HepG2 (cell line): Measurements from ENCODE around the gene CROCC. TPM values are rescaled to one million over a fixed set of nuclear protein-coding genes. Genes with fewer than 3 reads are reported as not detected.

Source experiments
- ATAC-seq: fragments of 200-7000 bp; cut with Tn5 transposase; 3 replicates; pipeline ENCODE4 v1.9.1; 2020; ENCODE audit warnings: mild to moderate bottlenecking, moderate library complexity
- BruUV-seq: library from RNA; stranded (reverse); fragments of 400-500 nt; replicated peaks from 2 replicates; lab custom pipeline; 2021; lab: Mats Ljungman, UMichigan
- CTCF ChIA-PET: fragments of 300-600 bp; formaldehyde crosslinking; extraction: SDS; loops from one replicate; lab custom pipeline; 2021; ENCODE audit warnings: low total read pairs, inconsistent platforms, low intra/inter-chr PET ratio; lab: Yijun Ruan, JAX
- POLR2A ChIA-PET: fragments of 350-600 bp; sonication (Branson Sonifier 250); formaldehyde crosslinking; loops from one replicate; lab custom pipeline; 2020; ENCODE audit warnings: antibody characterized with exemption, inconsistent platforms; lab: Yijun Ruan, JAX
- DNase-seq: peaks from one replicate; pipeline ENCODE4 v3.0.0-alpha.2; 2015; ENCODE audit warnings: low spot score
- FAIRE-seq: peaks from 3 replicates; lab custom pipeline; 2011; peaks lifted over from hg19 to GRCh38; lab: Jason Lieb, UNC
- H2AFZ ChIP-seq: one replicate; pipeline ENCODE4 v1.6.1; 2011; ENCODE audit warnings: low read length, inconsistent platforms
- H3K27ac ChIP-seq: fragments of 300-600 bp; 3 replicates; pipeline ENCODE4 v1.8.0; 2011; ENCODE audit warnings: mixed run types, mild to moderate bottlenecking, mixed read lengths, low read length, inconsistent platforms; ENCODE audit not compliant: insufficient read depth; ENCODE audit errors: extremely low read length
- H3K27me3 ChIP-seq, 2 experiments: fragments of 200-600 bp in 1 of 2; 2 replicates in 1 of 2; 3 replicates in 1 of 2; pipeline versions ENCODE4 v1.6.0 to v1.8.0; 2011; ENCODE audit warnings: low read length in 2 of 2, mild to moderate bottlenecking in 2 of 2, moderate library complexity in 2 of 2, inconsistent platforms in 1 of 2; ENCODE audit not compliant: insufficient read depth in 2 of 2, control insufficient read depth in 1 of 2
- H3K36me3 ChIP-seq, 2 experiments: fragments of 200-600 bp in 1 of 2; replicated peaks in 1 of 2; 2 replicates in 1 of 2; 3 replicates in 1 of 2; pipeline versions ENCODE4 v1.5.1 to v1.8.0; 2011; ENCODE audit warnings: low read length in 2 of 2, inconsistent platforms in 1 of 2; ENCODE audit not compliant: insufficient read depth in 2 of 2, control insufficient read depth in 1 of 2
- H3K4me1 ChIP-seq: 2 replicates; pipeline ENCODE4 v1.5.1; 2012; ENCODE audit warnings: low read length, inconsistent platforms; ENCODE audit not compliant: insufficient read depth
- H3K4me2 ChIP-seq: 2 replicates; pipeline ENCODE4 v1.6.0; 2011; ENCODE audit warnings: low read depth, low read length, inconsistent platforms
- H3K4me3 ChIP-seq, 3 experiments: fragments of 200-600 bp in 1 of 3; sonication (generic), shearing (Covaris generic) in 1 of 3; replicated peaks in 1 of 3; 2 replicates each; pipeline ENCODE4 v1.5.1; 2011 to 2016; ENCODE audit warnings: low read length in 3 of 3, inconsistent platforms in 2 of 3, low read depth in 2 of 3, mild to moderate bottlenecking in 2 of 3, control low read depth in 1 of 3, mixed read lengths in 1 of 3; ENCODE audit not compliant: insufficient read depth in 1 of 3
- H3K79me2 ChIP-seq: one replicate; pipeline ENCODE4 v1.6.1; 2011; ENCODE audit warnings: low read length, inconsistent platforms; ENCODE audit not compliant: insufficient read depth
- H3K9ac ChIP-seq: 2 replicates; pipeline ENCODE4 v1.6.0; 2011; ENCODE audit warnings: mild to moderate bottlenecking, low read depth, low read length, inconsistent platforms; ENCODE audit not compliant: insufficient read depth
- H3K9me3 ChIP-seq: 2 replicates; pipeline ENCODE4 v1.5.1; 2012; ENCODE audit warnings: mild to moderate bottlenecking, low read length
- H4K20me1 ChIP-seq: 2 replicates; pipeline ENCODE4 v1.6.0; 2011; ENCODE audit warnings: inconsistent platforms, mild to moderate bottlenecking, low read length, moderate library complexity; ENCODE audit not compliant: insufficient read depth
- BORCS8-MEF2B ChIP-seq: sonication (generic); formaldehyde crosslinking; IDR thresholded peaks from 2 replicates; pipeline ENCODE4 v1.8.0; 2022; ENCODE audit warnings: mild to moderate bottlenecking, missing genetic modification reagents
- ETV6 ChIP-seq: sonication (generic); formaldehyde crosslinking; conservative IDR thresholded peaks from 2 replicates; pipeline ENCODE4 v1.4.0; 2020; ENCODE audit warnings: missing genetic modification reagents
- MATR3 ChIP-seq: sonication (generic); formaldehyde crosslinking; IDR thresholded peaks from 2 replicates; pipeline ENCODE4 v1.4.0; 2020; ENCODE audit warnings: missing genetic modification reagents
- MYNN ChIP-seq: sonication (generic); formaldehyde crosslinking; IDR thresholded peaks from 2 replicates; pipeline ENCODE4 v1.4.0; 2020; ENCODE audit warnings: mild to moderate bottlenecking, low read depth, missing genetic modification reagents
- NCOA5 ChIP-seq: sonication (generic); formaldehyde crosslinking; IDR thresholded peaks from 2 replicates; pipeline ENCODE4 v1.4.0; 2020; ENCODE audit warnings: missing genetic modification reagents
- NFYB ChIP-seq: sonication (generic); formaldehyde crosslinking; IDR thresholded peaks from 2 replicates; pipeline ENCODE4 v1.4.0; 2020; ENCODE audit warnings: missing genetic modification reagents
- POLR2G ChIP-seq: fragments of 200-400 bp; formaldehyde crosslinking; IDR thresholded peaks from 2 replicates; pipeline ENCODE4 v1.6.1; 2018; ENCODE audit warnings: mild to moderate bottlenecking, low read depth, low read length, moderate library complexity
- RXRB ChIP-seq: IDR thresholded peaks from 2 replicates; pipeline ENCODE4 v1.6.1; 2016; ENCODE audit warnings: borderline replicate concordance, missing genetic modification reagents, missing compliant biosample characterization
- SRY ChIP-seq: sonication (generic); formaldehyde crosslinking; IDR thresholded peaks from 2 replicates; pipeline ENCODE4 v1.8.0; 2022; ENCODE audit warnings: mild to moderate bottlenecking, missing genetic modification reagents
- YEATS4 ChIP-seq: sonication (generic); formaldehyde crosslinking; IDR thresholded peaks from 2 replicates; pipeline ENCODE4 v1.4.0; 2020; ENCODE audit warnings: missing genetic modification reagents, borderline replicate concordance
- ZFP37 ChIP-seq: sonication (generic); formaldehyde crosslinking; IDR thresholded peaks from 2 replicates; pipeline ENCODE4 v1.4.0; 2020; ENCODE audit warnings: missing genetic modification reagents, borderline replicate concordance
- ZXDC ChIP-seq: sonication (generic); formaldehyde crosslinking; IDR thresholded peaks from 2 replicates; pipeline ENCODE4 v1.5.0; 2020; ENCODE audit warnings: mild to moderate bottlenecking, missing genetic modification reagents
- WGBS: methylation state at CpG from one replicate; pipeline ENCODE4 v1.1.6; 2017; ENCODE audit warnings: low lambda C conversion rate; 5-methylcytosine and 5-hydroxymethylcytosine counted together
- in situ Hi-C: cut with HindIII; loops from 2 replicates; pipeline ENCODE4 v1.10.0; 2017; ENCODE audit warnings: low pct_unique_long_range_greater_than_20kb; ENCODE audit not compliant: extremely low pct_ligation_motif_present
- intact Hi-C: fragments of 100-400 bp; cut with micrococcal nuclease; formaldehyde crosslinking; loops from one replicate; pipeline ENCODE4 v1.10.0; 2022; ENCODE audit not compliant: unreplicated experiment
- polyA plus RNA-seq, 8 experiments: library from polyadenylated mRNA; depleted of rRNA in 3 of 8; stranded (reverse) in 7 of 8; unstranded in 1 of 8; fragments of >200 nt; fragmentation: Illumina TruSeq in 4 of 8; extraction: Trizol in 4 of 8; gene quantifications; 2 replicates each; pipeline versions ENCODE4 v1.2.1 to v1.2.3, GENCODE V29; 2011 to 2016; ENCODE audit warnings: low read depth in 4 of 8, missing spikeins in 1 of 8, mixed read lengths in 1 of 8; ENCODE audit not compliant: insufficient read depth in 1 of 8
- total RNA-seq, 5 experiments: library from RNA; depleted of rRNA; stranded (reverse); fragments of >200 nt; fragmentation: Illumina TruSeq; extraction: Trizol; gene quantifications; 2 replicates each; pipeline ENCODE4 v1.2.3, GENCODE V29; 2016; ENCODE audit warnings: low read depth in 1 of 5

Gene CROCC
- total and polyA plus RNA-seq, 2 of the 13 experiments (the other 11 are each of a cell fraction or from before 2014, with no cell fraction given), result 7.8 to 15.5 TPM

GRCh38 chr1:16958475-16958874, 36.7 kb downstream of the CROCC start:
- Histone ChIP-seq H3K4me3 (no peak overlapping the region), H3K79me2 (no peaks in the 10 kb centered on the region), H3K4me2 (no peak overlapping the region), H3K36me3 (no peaks in the 10 kb centered on the region), H3K9ac (no peak overlapping the region), H3K27me3 (peaks cover 0 to 1% of the 10 kb centered on the region in 2 experiments; a peak in 2 of 5 replicates), H3K9me3 (no peaks in the 10 kb centered on the region), H3K4me1 (peaks cover 24% of the 10 kb centered on the region), H3K27ac (no peak overlapping the region), H4K20me1 (no peaks in the 10 kb centered on the region), H2AFZ (no peak overlapping the region)
- POLR2A ChIA-PET, result no interaction called here
- no peak for TF ChIP-seq MYNN (CRISPR knock-in tag)
- no peak for TF ChIP-seq ETV6 (CRISPR knock-in tag)
- no peak for TF ChIP-seq RXRB (CRISPR knock-in tag)
- TF ChIP-seq YEATS4 (CRISPR knock-in tag), result no peak
- TF ChIP-seq MATR3 (CRISPR knock-in tag), result no peak
- no peak for TF ChIP-seq BORCS8-MEF2B (CRISPR knock-in tag)
- TF ChIP-seq ZXDC (CRISPR knock-in tag), result no peak
- TF ChIP-seq NFYB (CRISPR knock-in tag), result no peak
- no peak for TF ChIP-seq SRY
- TF ChIP-seq NCOA5 (CRISPR knock-in tag), result no peak
- no peak for TF ChIP-seq POLR2G
- no peak for TF ChIP-seq ZFP37 (CRISPR knock-in tag)
- BruUV-seq, result no TSS peak
- in situ Hi-C loops (loop anchor here (5.0 to 25.0 kb wide), 2 partner anchors 89 to 279 kb away; partner anchors contain the start of gene PADI3), intact Hi-C loops (no loop called here)
- ATAC-seq, result no peak
- CTCF ChIA-PET, result no interaction called here
- FAIRE-seq, result no peak
- 89% methylated on average over 9 of the region's 12 CpGs for WGBS
- no peak for DNase-seq
